GM13976 (cell line): ENCODE results near the gene SMO.

Source experiments
- DNase-seq: peaks from one replicate; pipeline ENCODE4 v3.0.0; 2012; ENCODE audit warnings: low spot score
- in situ Hi-C: fragments of 300-500 bp; cut with MboI; formaldehyde crosslinking; loops from one replicate; pipeline ENCODE4 v1.12.0; 2022; ENCODE audit warnings: low sequenced_read_pairs, mixed read lengths, inconsistent platforms; ENCODE audit not compliant: unreplicated experiment
- TF ChIP-seq, protein P1 (sequence below): IDR thresholded peaks from 2 replicates; pipeline ENCODE4 v1.5.1; 2012; ENCODE audit warnings: borderline replicate concordance, mild to moderate bottlenecking; ENCODE audit not compliant: insufficient read depth; ENCODE audit errors: extremely low read depth, missing control alignments, control extremely low read depth

Gene SMO

DNA sequence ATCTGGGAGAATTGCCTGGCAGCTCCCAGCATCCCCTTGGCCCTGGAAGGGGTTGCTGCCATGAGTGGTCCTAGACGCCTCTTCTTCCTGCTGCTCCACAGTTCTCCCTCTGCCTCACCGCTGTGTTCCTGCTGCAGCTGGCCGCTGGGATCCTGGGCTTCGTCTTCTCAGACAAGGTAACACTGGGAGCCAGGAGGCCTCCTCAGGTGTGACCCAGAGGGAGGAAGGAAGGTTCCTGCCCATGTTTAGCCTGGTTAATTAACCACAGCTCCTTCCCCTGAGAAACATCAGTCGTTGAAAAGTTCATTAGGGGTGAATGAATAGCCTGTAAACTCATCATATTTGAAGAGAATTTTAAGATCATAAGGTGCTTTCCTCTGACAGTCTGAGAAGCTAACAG is 25.7 kb upstream of the SMO start:
- TF ChIP-seq, protein P1, sequence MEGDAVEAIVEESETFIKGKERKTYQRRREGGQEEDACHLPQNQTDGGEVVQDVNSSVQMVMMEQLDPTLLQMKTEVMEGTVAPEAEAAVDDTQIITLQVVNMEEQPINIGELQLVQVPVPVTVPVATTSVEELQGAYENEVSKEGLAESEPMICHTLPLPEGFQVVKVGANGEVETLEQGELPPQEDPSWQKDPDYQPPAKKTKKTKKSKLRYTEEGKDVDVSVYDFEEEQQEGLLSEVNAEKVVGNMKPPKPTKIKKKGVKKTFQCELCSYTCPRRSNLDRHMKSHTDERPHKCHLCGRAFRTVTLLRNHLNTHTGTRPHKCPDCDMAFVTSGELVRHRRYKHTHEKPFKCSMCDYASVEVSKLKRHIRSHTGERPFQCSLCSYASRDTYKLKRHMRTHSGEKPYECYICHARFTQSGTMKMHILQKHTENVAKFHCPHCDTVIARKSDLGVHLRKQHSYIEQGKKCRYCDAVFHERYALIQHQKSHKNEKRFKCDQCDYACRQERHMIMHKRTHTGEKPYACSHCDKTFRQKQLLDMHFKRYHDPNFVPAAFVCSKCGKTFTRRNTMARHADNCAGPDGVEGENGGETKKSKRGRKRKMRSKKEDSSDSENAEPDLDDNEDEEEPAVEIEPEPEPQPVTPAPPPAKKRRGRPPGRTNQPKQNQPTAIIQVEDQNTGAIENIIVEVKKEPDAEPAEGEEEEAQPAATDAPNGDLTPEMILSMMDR: no peak
- no peak for DNase-seq
- in situ Hi-C loops: no loop called here

DNA sequence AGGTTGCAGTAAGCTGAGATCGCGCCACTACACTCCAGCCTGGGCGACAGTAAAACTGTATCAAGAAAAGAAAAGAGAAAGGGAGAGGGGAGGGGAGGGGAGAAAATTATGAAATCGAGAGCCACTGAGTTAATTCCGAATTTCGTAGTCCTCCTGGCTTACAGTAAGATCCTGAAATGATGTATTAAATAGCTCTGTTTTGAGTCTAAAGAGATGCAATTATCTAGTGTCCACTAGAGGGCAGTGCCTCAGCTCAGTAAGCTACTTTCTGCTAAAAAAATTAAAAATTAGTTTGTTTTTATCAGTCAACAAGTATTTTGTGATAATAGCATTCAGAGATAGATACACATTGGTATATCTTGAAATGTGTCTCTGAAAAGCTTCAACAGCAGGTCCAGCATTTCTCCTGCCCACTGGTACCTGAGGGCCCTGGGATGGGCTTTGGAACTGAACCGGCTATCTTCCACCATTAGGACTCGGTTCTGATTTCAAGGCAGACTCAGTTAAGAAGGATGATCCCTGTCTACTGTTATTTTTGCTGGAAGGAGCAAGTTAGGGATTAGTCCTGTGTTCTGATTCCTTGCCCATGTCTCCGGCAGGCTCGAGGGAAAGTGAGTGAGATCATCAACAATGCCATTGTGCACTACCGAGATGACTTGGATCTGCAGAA is 24.4 kb upstream of the SMO start:
- TF ChIP-seq, protein P1: peak; percentile 50
- in situ Hi-C loops: no loop called here
- peak; percentile 60 for DNase-seq

DNA sequence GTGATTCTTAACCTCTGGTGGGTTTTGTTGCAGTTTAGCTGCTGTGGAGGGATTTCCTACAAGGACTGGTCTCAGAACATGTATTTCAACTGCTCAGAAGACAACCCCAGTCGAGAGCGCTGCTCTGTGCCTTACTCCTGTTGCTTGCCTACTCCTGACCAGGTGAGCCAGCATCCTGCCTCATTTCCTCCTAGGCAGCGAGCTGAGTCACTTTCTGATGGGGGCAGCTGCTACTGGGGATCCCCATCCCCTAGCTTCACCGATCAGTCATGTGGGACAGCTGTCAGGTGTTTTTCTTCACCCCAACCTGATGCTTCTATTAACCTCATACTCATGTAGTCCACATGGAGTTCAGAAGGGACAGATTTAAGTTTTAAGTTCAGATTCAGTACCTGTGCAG is 21.7 kb upstream of the SMO start:
- TF ChIP-seq, protein P1: no peak
- in situ Hi-C loops: no loop called here
- peak; percentile 72 for DNase-seq

DNA sequence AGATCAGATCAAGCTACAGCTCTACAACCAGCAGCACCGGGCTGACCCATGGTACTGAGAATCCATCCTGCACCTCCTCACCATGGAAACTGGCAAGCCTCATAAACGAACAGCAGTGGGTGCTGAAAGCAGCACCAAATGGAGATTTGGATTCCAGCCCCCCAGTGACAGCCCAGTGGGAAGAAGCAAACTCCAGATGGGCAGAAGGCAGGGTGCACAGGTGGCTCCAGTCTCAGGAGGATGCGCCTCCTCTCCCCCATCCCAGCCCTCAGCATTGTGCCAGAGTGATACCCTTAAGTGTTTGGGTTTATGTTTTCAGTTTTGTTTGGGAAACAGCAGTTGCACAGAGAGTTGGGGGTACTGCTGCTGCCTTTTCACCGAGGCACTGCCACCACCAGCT is 20.6 kb upstream of the SMO start:
- TF ChIP-seq, protein P1: no peak
- DNase-seq: no peak
- in situ Hi-C loops: no loop called here

DNA sequence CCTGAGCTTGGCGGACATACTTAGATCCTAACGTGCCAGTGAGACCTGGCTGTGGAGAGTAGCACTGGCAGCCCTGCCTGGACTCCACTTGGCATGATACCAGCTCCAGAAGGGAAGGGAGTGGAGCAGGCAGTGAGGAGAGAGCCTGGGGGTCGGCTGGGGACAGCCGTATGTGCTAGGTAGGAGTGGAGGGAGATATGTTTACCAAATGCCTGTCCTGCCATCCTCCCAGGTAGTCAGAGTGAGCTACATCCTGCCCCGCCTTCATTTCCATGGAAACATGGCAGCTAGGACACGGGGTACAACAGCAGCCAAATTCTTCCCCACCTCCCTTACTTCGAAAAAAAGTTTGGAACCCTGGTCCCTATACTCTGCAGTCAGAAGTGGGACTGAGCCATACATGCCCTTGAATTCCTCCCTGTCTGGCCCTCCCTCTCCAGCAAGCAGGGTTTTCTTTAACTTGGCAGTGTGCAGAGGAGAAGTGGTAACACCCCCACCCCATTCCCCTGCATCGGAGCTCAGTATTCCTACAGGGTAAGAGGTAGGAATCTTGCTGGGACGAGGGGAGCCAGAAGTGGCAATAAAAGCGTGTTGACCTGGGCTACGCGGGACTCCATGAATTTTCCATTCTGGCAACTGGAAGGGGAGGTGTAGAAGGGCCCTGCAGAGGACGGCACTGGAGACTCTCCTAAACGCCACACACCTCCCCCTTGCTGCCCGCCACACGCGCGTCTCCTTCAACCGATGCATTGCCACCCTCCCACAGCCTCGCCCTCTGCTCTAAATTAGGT is 20.0 kb upstream of the SMO start:
- TF ChIP-seq, protein P1: no peak
- no peak for DNase-seq
- in situ Hi-C loops: no loop called here

DNA sequence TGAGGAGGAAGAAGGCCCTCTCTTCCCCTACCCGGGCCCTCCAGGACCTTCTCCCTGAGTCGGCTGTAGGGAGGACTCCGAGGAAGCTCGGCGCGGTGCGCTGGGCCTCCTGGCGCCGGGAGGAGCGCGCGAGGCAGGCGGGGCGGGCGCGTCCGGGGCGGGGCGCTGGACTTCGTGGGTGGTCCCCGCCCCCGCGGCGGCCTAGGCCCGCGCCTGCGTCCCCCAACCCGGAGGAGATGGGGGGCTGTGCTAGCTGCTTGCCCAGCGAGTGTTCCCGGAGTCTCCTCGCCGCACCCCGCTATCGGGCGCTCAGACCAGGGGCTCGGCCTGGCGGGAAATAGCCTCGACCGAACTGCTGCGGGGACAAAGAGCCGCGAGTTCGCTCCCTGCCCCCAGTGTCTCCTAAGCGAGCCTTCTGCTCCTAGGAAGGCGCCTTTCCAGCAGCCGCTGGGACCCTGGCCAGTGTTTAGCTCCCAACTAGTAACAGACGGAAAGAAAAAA is 19.2 kb upstream of the SMO start:
- in situ Hi-C loops: no loop called here
- peak; percentile 83 for DNase-seq
- TF ChIP-seq, protein P1: no peak
